ENCODE results near the gene OR5AP2. TPM values are rescaled to one million over a fixed set of nuclear protein-coding genes. Genes with fewer than 3 reads are reported as not detected.
"Not testable (repeated sequence)": the region's sequence is repeated elsewhere in the genome, so short reads cannot be mapped to it uniquely, and the experiment has no call there.

The OR5AP2 gene
- total RNA-seq, 4 donors from 2014 or later: not detected

GRCh38 chr11:56611174-56611573 is 31.1 kb downstream of the OR5AP2 start:
- Histone ChIP-seq H3K27me3 (no peaks in the 10 kb centered on the region), H3K4me3 (no peak overlapping the region), H3K4me1 (no peaks in the 10 kb centered on the region), H3K9me3 (no peaks in the 10 kb centered on the region), H3K27ac (no peak overlapping the region), H3K36me3 (no peaks in the 10 kb centered on the region)
- TF ChIP-seq POLR2A (IDR thresholded peaks at IDR 0.05) (no peak), EP300 (IDR thresholded peaks at IDR 0.05) (no peak), POLR2AphosphoS5 (IDR thresholded peaks at IDR 0.05) (no peak)
- TF ChIP-seq, protein P1, sequence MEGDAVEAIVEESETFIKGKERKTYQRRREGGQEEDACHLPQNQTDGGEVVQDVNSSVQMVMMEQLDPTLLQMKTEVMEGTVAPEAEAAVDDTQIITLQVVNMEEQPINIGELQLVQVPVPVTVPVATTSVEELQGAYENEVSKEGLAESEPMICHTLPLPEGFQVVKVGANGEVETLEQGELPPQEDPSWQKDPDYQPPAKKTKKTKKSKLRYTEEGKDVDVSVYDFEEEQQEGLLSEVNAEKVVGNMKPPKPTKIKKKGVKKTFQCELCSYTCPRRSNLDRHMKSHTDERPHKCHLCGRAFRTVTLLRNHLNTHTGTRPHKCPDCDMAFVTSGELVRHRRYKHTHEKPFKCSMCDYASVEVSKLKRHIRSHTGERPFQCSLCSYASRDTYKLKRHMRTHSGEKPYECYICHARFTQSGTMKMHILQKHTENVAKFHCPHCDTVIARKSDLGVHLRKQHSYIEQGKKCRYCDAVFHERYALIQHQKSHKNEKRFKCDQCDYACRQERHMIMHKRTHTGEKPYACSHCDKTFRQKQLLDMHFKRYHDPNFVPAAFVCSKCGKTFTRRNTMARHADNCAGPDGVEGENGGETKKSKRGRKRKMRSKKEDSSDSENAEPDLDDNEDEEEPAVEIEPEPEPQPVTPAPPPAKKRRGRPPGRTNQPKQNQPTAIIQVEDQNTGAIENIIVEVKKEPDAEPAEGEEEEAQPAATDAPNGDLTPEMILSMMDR (IDR thresholded peaks at IDR 0.05): no peak
- 78% methylated on average over 1 of the region's 1 CpG for WGBS
- no peak for DNase-seq (ENCODE audit: low spot score in 2 of 2)

DNA sequence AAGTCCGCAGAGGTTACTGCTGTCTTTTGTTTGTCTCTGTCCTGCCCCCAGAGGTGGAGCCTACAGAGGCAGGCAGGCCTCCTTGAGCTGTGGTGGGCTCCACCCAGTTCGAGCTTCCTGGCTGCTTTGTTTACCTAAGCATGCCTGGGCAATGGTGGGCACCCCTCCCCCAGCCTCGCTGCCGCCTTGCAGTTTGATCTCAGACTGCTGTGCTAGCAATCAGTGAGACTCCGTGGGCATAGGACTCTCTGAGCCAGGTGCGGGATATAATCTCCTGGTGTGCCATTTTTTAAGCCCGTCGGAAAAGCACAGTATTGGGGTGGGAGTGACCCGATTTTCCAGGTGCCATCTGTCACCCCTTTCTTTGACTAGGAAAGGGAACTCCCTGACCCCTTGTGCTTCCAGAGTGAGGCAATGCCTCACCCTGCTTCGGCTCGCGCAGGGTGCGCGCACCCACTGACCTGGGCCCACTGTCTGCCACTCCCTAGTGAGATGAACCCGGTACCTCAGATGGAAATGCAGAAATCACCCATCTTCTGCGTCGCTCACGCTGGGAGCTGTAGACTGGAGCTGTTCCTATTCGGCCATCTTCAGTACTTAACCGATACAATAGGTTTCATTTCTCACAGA is 50.0 kb downstream of the OR5AP2 start:
- H3K36me3 ChIP-seq; H3K4me3 ChIP-seq; H3K4me1 ChIP-seq; DNase-seq (ENCODE audit: low spot score in 2 of 2); H3K27me3 ChIP-seq; H3K27ac ChIP-seq: not testable (repeated sequence)
- 98% methylated on average over 10 of the region's 20 CpGs for WGBS
- H3K9me3 ChIP-seq: peaks cover 15% of the 10 kb centered on the region

Other genes with a start within 250 kb of the OR5AP2 start
- not detected for gene OR5AL1, start 229.7 kb downstream of the OR5AP2 start, total RNA-seq
- not detected for gene OR5M3, start 169.1 kb downstream of the OR5AP2 start, total RNA-seq
- not detected for gene OR5M8, start 151.1 kb downstream of the OR5AP2 start, total RNA-seq
- not detected for gene OR5M11, start 99.2 kb downstream of the OR5AP2 start, total RNA-seq
- gene OR5M10, start 64.7 kb downstream of the OR5AP2 start, total RNA-seq: not detected
- gene OR5M1, start 27.6 kb downstream of the OR5AP2 start, total RNA-seq: not detected
- not detected for gene OR5AR1, start 21.2 kb upstream of the OR5AP2 start, total RNA-seq
- gene OR9G1, start 56.7 kb upstream of the OR5AP2 start, total RNA-seq: not detected
- not detected for gene OR9G4, start 106.3 kb upstream of the OR5AP2 start, total RNA-seq

Data from suprapubic skin (tissue), 4 donors.